Measurements from ENCODE around the gene LRIT1.

The LRIT1 gene

GRCh38 chr10:84194424-84195043 is 46.8 kb downstream of the LRIT1 start, which contains the start of gene CDHR1:
CDHR1 (plus strand) TSS chr10:84194537; CDS start chr10:84194761, 224 bp downstream.
- DNase-seq (ENCODE audit: low spot score): peak; percentile 50

- no peak for DNase-seq (ENCODE audit: low spot score)
Measured at GRCh38 chr10:84193846-84194423, 47.4 kb downstream of the LRIT1 start.

GRCh38 chr10:84193327-84193726 is 48.0 kb downstream of the LRIT1 start:
- no peak for DNase-seq (ENCODE audit: low spot score)

GRCh38 chr10:84191106-84191505 is 50.2 kb downstream of the LRIT1 start:
- DNase-seq (ENCODE audit: low spot score): no peak

- DNase-seq (ENCODE audit: low spot score): no peak
Measured at GRCh38 chr10:84190621-84191020, 50.7 kb downstream of the LRIT1 start.

GRCh38 chr10:84188815-84189214 is 52.5 kb downstream of the LRIT1 start:
- DNase-seq (ENCODE audit: low spot score): no peak

GRCh38 chr10:84185526-84186175 is 55.7 kb downstream of the LRIT1 start:
- no peak for DNase-seq (ENCODE audit: low spot score)

- no peak for DNase-seq (ENCODE audit: low spot score)
Measured at GRCh38 chr10:84184517-84184916, 56.8 kb downstream of the LRIT1 start.

- no peak for DNase-seq (ENCODE audit: low spot score)
Measured at GRCh38 chr10:84181631-84182030, 59.7 kb downstream of the LRIT1 start.
